HepG2 (cell line): ENCODE results near the gene MOSPD2. TPM values are rescaled to one million over a fixed set of nuclear protein-coding genes. Genes with fewer than 3 reads are reported as not detected.

Experiments
- DNMT1 ChIP-seq: sonication (generic); formaldehyde crosslinking; IDR thresholded peaks from 2 replicates; pipeline ENCODE4 v1.5.1; 2020; ENCODE audit warnings: mild to moderate bottlenecking, missing genetic modification reagents
- FOXO4 ChIP-seq: sonication (generic); formaldehyde crosslinking; conservative IDR thresholded peaks from 2 replicates; pipeline ENCODE4 v1.8.1; 2023; ENCODE audit warnings: missing genetic modification reagents
- HDAC1 ChIP-seq: sonication (generic); formaldehyde crosslinking; IDR thresholded peaks from 2 replicates; pipeline ENCODE4 v1.5.1; 2020; ENCODE audit warnings: mild to moderate bottlenecking, missing genetic modification reagents
- HES4 ChIP-seq: sonication (generic); formaldehyde crosslinking; IDR thresholded peaks from 2 replicates; pipeline ENCODE4 v1.9.0; 2021; ENCODE audit warnings: mild to moderate bottlenecking, missing genetic modification reagents, borderline replicate concordance
- HOXA5 ChIP-seq: sonication (generic); formaldehyde crosslinking; IDR thresholded peaks from 2 replicates; pipeline ENCODE4 v1.4.0; 2020; ENCODE audit warnings: missing genetic modification reagents
- MBD4 ChIP-seq: IDR thresholded peaks from 2 replicates; pipeline ENCODE4 v1.6.1; 2012; ENCODE audit warnings: low read length, inconsistent platforms, borderline replicate concordance
- MTA1 ChIP-seq: sonication (generic); formaldehyde crosslinking; IDR thresholded peaks from 2 replicates; pipeline ENCODE4 v1.4.0; 2020; ENCODE audit warnings: missing genetic modification reagents, mild to moderate bottlenecking, borderline replicate concordance
- NBN ChIP-seq: fragments of 450-650 bp; conservative IDR thresholded peaks from 2 replicates; pipeline ENCODE4 v1.6.1; 2017
- NFRKB ChIP-seq: fragments of 450-650 bp; IDR thresholded peaks from 2 replicates; pipeline ENCODE4 v1.6.1; 2017
- NKX3-1 ChIP-seq: sonication (generic); formaldehyde crosslinking; IDR thresholded peaks from 2 replicates; pipeline ENCODE4 v1.5.0; 2020; ENCODE audit warnings: missing genetic modification reagents
- PAXIP1 ChIP-seq: sonication (generic); formaldehyde crosslinking; conservative IDR thresholded peaks from 2 replicates; pipeline ENCODE4 v1.4.0; 2020; ENCODE audit warnings: mild to moderate bottlenecking, missing genetic modification reagents, moderate library complexity
- PCBP2 ChIP-seq: fragments of 200-400 bp; formaldehyde crosslinking; optimal IDR thresholded peaks from 2 replicates; pipeline ENCODE3; 2018; ENCODE audit warnings: low read length, low read depth; ENCODE audit not compliant: poor library complexity, severe bottlenecking
- PLRG1 ChIP-seq: fragments of 450-650 bp; conservative IDR thresholded peaks from 2 replicates; pipeline ENCODE4 v1.6.1; 2016
- RBM22 ChIP-seq: fragments of 200-400 bp; formaldehyde crosslinking; optimal IDR thresholded peaks from 2 replicates; pipeline ENCODE3; 2017; ENCODE audit warnings: mild to moderate bottlenecking, low read length, moderate library complexity
- THAP7 ChIP-seq: sonication (generic); formaldehyde crosslinking; IDR thresholded peaks from 2 replicates; pipeline ENCODE4 v1.8.1; 2023; ENCODE audit warnings: mild to moderate bottlenecking, missing genetic modification reagents
- THAP8 ChIP-seq: sonication (generic); formaldehyde crosslinking; IDR thresholded peaks from 2 replicates; pipeline ENCODE4 v1.5.1; 2020; ENCODE audit warnings: missing genetic modification reagents, mild to moderate bottlenecking, borderline replicate concordance
- ZBTB14 ChIP-seq: sonication (generic); formaldehyde crosslinking; IDR thresholded peaks from 2 replicates; pipeline ENCODE4 v1.4.0; 2020; ENCODE audit warnings: missing genetic modification reagents
- ZFX ChIP-seq: sonication (generic); formaldehyde crosslinking; IDR thresholded peaks from 2 replicates; pipeline ENCODE4 v1.4.0; 2020; ENCODE audit warnings: mild to moderate bottlenecking, low read depth, missing genetic modification reagents, moderate library complexity
- ZNF670 ChIP-seq: sonication (generic); formaldehyde crosslinking; IDR thresholded peaks from 2 replicates; pipeline ENCODE4 v1.8.0; 2022; ENCODE audit warnings: mild to moderate bottlenecking, missing genetic modification reagents, borderline replicate concordance
- ZNF720 ChIP-seq: sonication (generic); formaldehyde crosslinking; IDR thresholded peaks from 2 replicates; pipeline ENCODE4 v1.4.0; 2020; ENCODE audit warnings: missing genetic modification reagents
- ZNF740 ChIP-seq: sonication (generic); formaldehyde crosslinking; IDR thresholded peaks from 2 replicates; pipeline ENCODE4 v1.4.0; 2020; ENCODE audit warnings: missing genetic modification reagents
- ZSCAN22 ChIP-seq: sonication (generic); formaldehyde crosslinking; IDR thresholded peaks from 2 replicates; pipeline ENCODE4 v1.4.0; 2020; ENCODE audit warnings: mild to moderate bottlenecking, missing genetic modification reagents
- polyA plus RNA-seq, 8 experiments: library from polyadenylated mRNA; depleted of rRNA in 3 of 8; stranded (reverse) in 7 of 8; unstranded in 1 of 8; fragments of >200 nt; fragmentation: Illumina TruSeq in 4 of 8; extraction: Trizol in 4 of 8; gene quantifications; 2 replicates each; pipeline versions ENCODE4 v1.2.1 to v1.2.3, GENCODE V29; 2011 to 2016; ENCODE audit warnings: low read depth in 4 of 8, missing spikeins in 1 of 8, mixed read lengths in 1 of 8; ENCODE audit not compliant: insufficient read depth in 1 of 8
- total RNA-seq, 5 experiments: library from RNA; depleted of rRNA; stranded (reverse); fragments of >200 nt; fragmentation: Illumina TruSeq; extraction: Trizol; gene quantifications; 2 replicates each; pipeline ENCODE4 v1.2.3, GENCODE V29; 2016; ENCODE audit warnings: low read depth in 1 of 5

MOSPD2 gene
- total and polyA plus RNA-seq, 2 of the 13 experiments (the other 11 are each of a cell fraction or from before 2014, with no cell fraction given): 4.8 to 7.0 TPM

- no peak for TF ChIP-seq FOXO4 (CRISPR knock-in tag)
- no peak for TF ChIP-seq MTA1 (CRISPR knock-in tag)
- no peak for TF ChIP-seq HOXA5 (CRISPR knock-in tag)
- TF ChIP-seq NKX3-1 (CRISPR knock-in tag): no peak
- no peak for TF ChIP-seq THAP8 (CRISPR knock-in tag)
- no peak for TF ChIP-seq ZNF720 (CRISPR knock-in tag)
- no peak for TF ChIP-seq PCBP2
- TF ChIP-seq MBD4: no peak
- TF ChIP-seq RBM22: no peak
- TF ChIP-seq ZNF670 (CRISPR knock-in tag): no peak
- TF ChIP-seq DNMT1 (CRISPR knock-in tag): no peak
- no peak for TF ChIP-seq THAP7 (CRISPR knock-in tag)
- no peak for TF ChIP-seq NFRKB
- TF ChIP-seq HES4 (CRISPR knock-in tag): no peak
- TF ChIP-seq ZNF740 (CRISPR knock-in tag): no peak
- TF ChIP-seq ZBTB14 (CRISPR knock-in tag): no peak
- TF ChIP-seq HDAC1: peak; percentile 88
- no peak for TF ChIP-seq PLRG1
- no peak for TF ChIP-seq PAXIP1
- TF ChIP-seq ZSCAN22 (CRISPR knock-in tag): no peak
- TF ChIP-seq ZFX (CRISPR knock-in tag): peak; percentile 58; the same call in 1 of the 2 replicates
- no peak for TF ChIP-seq NBN
Measured at GRCh38 chrX:14872851-14873675, at the start of gene MOSPD2, which contains the start of gene FANCB (continued).
